ENCODE results near the gene PTMA. TPM values are rescaled to one million over a fixed set of nuclear protein-coding genes. Genes with fewer than 3 reads are reported as not detected.

PTMA gene
- total and polyA plus RNA-seq, 9 of the 15 experiments (the other 6 are each of a cell fraction or from before 2014, with no cell fraction given) = 429 to 2,322 (median 1,578) TPM

GRCh38 chr2:231676243-231676642 lies 32.1 kb upstream of the PTMA start:
- H3K4me1 ChIP-seq (replicated peaks in 1 of 2; ENCODE audit: control insufficient read depth in 2 of 2, insufficient read depth in 2 of 2, low read length in 2 of 2) = peaks cover 19 to 52% of the 10 kb centered on the region in 2 experiments
- in situ Hi-C loops (cut with MboI) = loop anchor here (5.0 kb wide), 1 partner anchor 36 kb away; no protein-coding TSS in a partner anchor
- no peak for DNase-seq (ENCODE audit: extremely low read depth in 1 of 4, low spot score in 3 of 4)
- WGBS (ENCODE audit: insufficient coverage, low coverage, missing lambda C conversion rate) = 59% methylated on average over 3 of the region's 6 CpGs
- POLR2A ChIA-PET = no interaction called here
- intact Hi-C loops (cut with micrococcal nuclease) = loop anchor here (5.0 kb wide), 1 partner anchor 111 kb away; the partner anchor contains the start of gene COPS7B
- H3K36me3 ChIP-seq (ENCODE audit: control insufficient read depth, insufficient read depth, low read length) = no peaks in the 10 kb centered on the region
- no peaks in the 10 kb centered on the region for H3K9me1 ChIP-seq (ENCODE audit: control insufficient read depth, insufficient read depth, low read length)
- FAIRE-seq = no peak
- CTCF ChIA-PET (ENCODE audit: low intra/inter-chr PET ratio) = interaction anchor here (0.9 to 3.2 kb wide), 3 partner anchors 39 to 146 kb away, joined by 3 to 45 read pairs (median 10); partner anchors contain the start of gene NMUR1
- no peak overlapping the region for H3K4me2 ChIP-seq (ENCODE audit: insufficient read depth, low read length)
- BruUV-seq (replicated peaks) = no TSS peak
- ATAC-seq = no peak
- H3K9ac ChIP-seq (ENCODE audit: insufficient read depth in 1 of 2, low read depth in 2 of 2, low read length in 2 of 2) = peak overlapping the region in 1 of 2 experiments; percentile 9; a peak in 1 of 4 replicates
- H3K27me3 ChIP-seq (ENCODE audit: control insufficient read depth in 2 of 2, insufficient read depth in 2 of 2, low read length in 2 of 2) = peaks cover 0 to 6% of the 10 kb centered on the region in 2 experiments; a peak in 2 of 5 replicates
- H3K4me3 ChIP-seq = no peak overlapping the region
- H3K9me3 ChIP-seq (replicated peaks; ENCODE audit: control insufficient read depth, insufficient read depth, low read depth, low read length) = no peaks in the 10 kb centered on the region
- H3K79me2 ChIP-seq (ENCODE audit: control insufficient read depth, insufficient read depth, low read length) = no peaks in the 10 kb centered on the region
- H2AFZ ChIP-seq (ENCODE audit: low read depth, low read length) = no peak overlapping the region
- H3K27ac ChIP-seq (ENCODE audit: extremely low read depth, low read depth, low read length) = no peak overlapping the region
- no peaks in the 10 kb centered on the region for H4K20me1 ChIP-seq (replicated peaks; ENCODE audit: control insufficient read depth, insufficient read depth, low read length)
- TF ChIP-seq, protein P1, sequence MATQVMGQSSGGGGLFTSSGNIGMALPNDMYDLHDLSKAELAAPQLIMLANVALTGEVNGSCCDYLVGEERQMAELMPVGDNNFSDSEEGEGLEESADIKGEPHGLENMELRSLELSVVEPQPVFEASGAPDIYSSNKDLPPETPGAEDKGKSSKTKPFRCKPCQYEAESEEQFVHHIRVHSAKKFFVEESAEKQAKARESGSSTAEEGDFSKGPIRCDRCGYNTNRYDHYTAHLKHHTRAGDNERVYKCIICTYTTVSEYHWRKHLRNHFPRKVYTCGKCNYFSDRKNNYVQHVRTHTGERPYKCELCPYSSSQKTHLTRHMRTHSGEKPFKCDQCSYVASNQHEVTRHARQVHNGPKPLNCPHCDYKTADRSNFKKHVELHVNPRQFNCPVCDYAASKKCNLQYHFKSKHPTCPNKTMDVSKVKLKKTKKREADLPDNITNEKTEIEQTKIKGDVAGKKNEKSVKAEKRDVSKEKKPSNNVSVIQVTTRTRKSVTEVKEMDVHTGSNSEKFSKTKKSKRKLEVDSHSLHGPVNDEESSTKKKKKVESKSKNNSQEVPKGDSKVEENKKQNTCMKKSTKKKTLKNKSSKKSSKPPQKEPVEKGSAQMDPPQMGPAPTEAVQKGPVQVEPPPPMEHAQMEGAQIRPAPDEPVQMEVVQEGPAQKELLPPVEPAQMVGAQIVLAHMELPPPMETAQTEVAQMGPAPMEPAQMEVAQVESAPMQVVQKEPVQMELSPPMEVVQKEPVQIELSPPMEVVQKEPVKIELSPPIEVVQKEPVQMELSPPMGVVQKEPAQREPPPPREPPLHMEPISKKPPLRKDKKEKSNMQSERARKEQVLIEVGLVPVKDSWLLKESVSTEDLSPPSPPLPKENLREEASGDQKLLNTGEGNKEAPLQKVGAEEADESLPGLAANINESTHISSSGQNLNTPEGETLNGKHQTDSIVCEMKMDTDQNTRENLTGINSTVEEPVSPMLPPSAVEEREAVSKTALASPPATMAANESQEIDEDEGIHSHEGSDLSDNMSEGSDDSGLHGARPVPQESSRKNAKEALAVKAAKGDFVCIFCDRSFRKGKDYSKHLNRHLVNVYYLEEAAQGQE (IDR thresholded peaks at IDR 0.05; ENCODE audit: borderline replicate concordance) = no peak
- TF ChIP-seq, protein P1 (CRISPR knock-in tag; IDR thresholded peaks at IDR 0.05; ENCODE audit: low read depth) = no peak
- TF ChIP-seq SP1 (CRISPR knock-in tag; IDR thresholded peaks at IDR 0.05) (no peak), FOXK1 (CRISPR knock-in tag; IDR thresholded peaks at IDR 0.05; ENCODE audit: borderline replicate concordance) (no peak), ZNF75A (CRISPR knock-in tag; IDR thresholded peaks at IDR 0.05) (no peak), SNRNP70 (optimal IDR thresholded peaks at IDR 0.05; ENCODE audit: low read depth, low read length) (no peak), BCOR (IDR thresholded peaks at IDR 0.05) (no peak), HDAC2 (IDR thresholded peaks at IDR 0.05) (no peak), MAFG (tag; conservative IDR thresholded peaks at IDR 0.05) (no peak)
- TF ChIP-seq, protein P2, sequence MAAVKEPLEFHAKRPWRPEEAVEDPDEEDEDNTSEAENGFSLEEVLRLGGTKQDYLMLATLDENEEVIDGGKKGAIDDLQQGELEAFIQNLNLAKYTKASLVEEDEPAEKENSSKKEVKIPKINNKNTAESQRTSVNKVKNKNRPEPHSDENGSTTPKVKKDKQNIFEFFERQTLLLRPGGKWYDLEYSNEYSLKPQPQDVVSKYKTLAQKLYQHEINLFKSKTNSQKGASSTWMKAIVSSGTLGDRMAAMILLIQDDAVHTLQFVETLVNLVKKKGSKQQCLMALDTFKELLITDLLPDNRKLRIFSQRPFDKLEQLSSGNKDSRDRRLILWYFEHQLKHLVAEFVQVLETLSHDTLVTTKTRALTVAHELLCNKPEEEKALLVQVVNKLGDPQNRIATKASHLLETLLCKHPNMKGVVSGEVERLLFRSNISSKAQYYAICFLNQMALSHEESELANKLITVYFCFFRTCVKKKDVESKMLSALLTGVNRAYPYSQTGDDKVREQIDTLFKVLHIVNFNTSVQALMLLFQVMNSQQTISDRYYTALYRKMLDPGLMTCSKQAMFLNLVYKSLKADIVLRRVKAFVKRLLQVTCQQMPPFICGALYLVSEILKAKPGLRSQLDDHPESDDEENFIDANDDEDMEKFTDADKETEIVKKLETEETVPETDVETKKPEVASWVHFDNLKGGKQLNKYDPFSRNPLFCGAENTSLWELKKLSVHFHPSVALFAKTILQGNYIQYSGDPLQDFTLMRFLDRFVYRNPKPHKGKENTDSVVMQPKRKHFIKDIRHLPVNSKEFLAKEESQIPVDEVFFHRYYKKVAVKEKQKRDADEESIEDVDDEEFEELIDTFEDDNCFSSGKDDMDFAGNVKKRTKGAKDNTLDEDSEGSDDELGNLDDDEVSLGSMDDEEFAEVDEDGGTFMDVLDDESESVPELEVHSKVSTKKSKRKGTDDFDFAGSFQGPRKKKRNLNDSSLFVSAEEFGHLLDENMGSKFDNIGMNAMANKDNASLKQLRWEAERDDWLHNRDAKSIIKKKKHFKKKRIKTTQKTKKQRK (IDR thresholded peaks at IDR 0.05; ENCODE audit: borderline replicate concordance, low read depth, low read length) = no peak
- TF ChIP-seq, protein P3, sequence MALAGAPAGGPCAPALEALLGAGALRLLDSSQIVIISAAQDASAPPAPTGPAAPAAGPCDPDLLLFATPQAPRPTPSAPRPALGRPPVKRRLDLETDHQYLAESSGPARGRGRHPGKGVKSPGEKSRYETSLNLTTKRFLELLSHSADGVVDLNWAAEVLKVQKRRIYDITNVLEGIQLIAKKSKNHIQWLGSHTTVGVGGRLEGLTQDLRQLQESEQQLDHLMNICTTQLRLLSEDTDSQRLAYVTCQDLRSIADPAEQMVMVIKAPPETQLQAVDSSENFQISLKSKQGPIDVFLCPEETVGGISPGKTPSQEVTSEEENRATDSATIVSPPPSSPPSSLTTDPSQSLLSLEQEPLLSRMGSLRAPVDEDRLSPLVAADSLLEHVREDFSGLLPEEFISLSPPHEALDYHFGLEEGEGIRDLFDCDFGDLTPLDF (CRISPR knock-in tag; IDR thresholded peaks at IDR 0.05) = no peak

Data from K562 (cell line).